HG03558 (cell line): ENCODE results near the gene PUS3.
A peak's percentile ranks its signal among the peaks of the same experiment; 100 is the strongest.
"Not testable (repeated sequence)": the region's sequence is repeated elsewhere in the genome, so short reads cannot be mapped to it uniquely, and the experiment has no call there.

Source experiments
- ATAC-seq: cut with Tn5 transposase; IDR thresholded peaks from one replicate; pipeline ENCODE4 v1.9.1; 2021; ENCODE audit warnings: moderate number of reproducible peaks; ENCODE audit not compliant: unreplicated experiment; ENCODE audit errors: extremely low read depth

The PUS3 gene

GRCh38 chr11:125923012-125923579, 20.1 kb upstream of the PUS3 start:
- no peak for ATAC-seq

GRCh38 chr11:125922156-125922555, 19.1 kb upstream of the PUS3 start:
- no peak for ATAC-seq

- ATAC-seq, result no peak
Observed at GRCh38 chr11:125921042-125921441, 18.0 kb upstream of the PUS3 start.

- no peak for ATAC-seq
Observed at GRCh38 chr11:125918140-125918840, 15.3 kb upstream of the PUS3 start.

GRCh38 chr11:125916683-125917347, 13.8 kb upstream of the PUS3 start:
- ATAC-seq, result no peak

GRCh38 chr11:125914601-125915000, 11.6 kb upstream of the PUS3 start:
- ATAC-seq, result not testable (repeated sequence)

- ATAC-seq, result no peak
Observed at GRCh38 chr11:125910226-125910849, 7.3 kb upstream of the PUS3 start.

- ATAC-seq, result no peak
Observed at GRCh38 chr11:125904678-125905077, 1.7 kb upstream of the PUS3 start.

GRCh38 chr11:125903711-125904659, 979 bp upstream of the PUS3 start, which contains the start of gene DDX25:
TSS of gene DDX25 (plus strand) at chr11:125904508. CDS start at chr11:125904518, 10 bp downstream.
- ATAC-seq, result no peak

GRCh38 chr11:125902277-125902926, 604 bp downstream of the PUS3 start:
- ATAC-seq, result no peak

- no peak for ATAC-seq
Observed at GRCh38 chr11:125901872-125902271, 1.1 kb downstream of the PUS3 start.

GRCh38 chr11:125892994-125893393, 10.0 kb downstream of the PUS3 start:
- ATAC-seq, result no peak

GRCh38 chr11:125892071-125892470, 10.9 kb downstream of the PUS3 start:
- ATAC-seq, result no peak

GRCh38 chr11:125890447-125891100, 12.4 kb downstream of the PUS3 start:
- no peak for ATAC-seq

- ATAC-seq, result peak; percentile 71
Observed at GRCh38 chr11:125887373-125888324, 15.4 kb downstream of the PUS3 start, which contains the start of gene HYLS1. TSS of gene HYLS1 (plus strand) at chr11:125887668. CDS start at chr11:125899369, 11,701 bp downstream.

GRCh38 chr11:125886997-125887372, 16.0 kb downstream of the PUS3 start:
- peak; percentile 2 for ATAC-seq

GRCh38 chr11:125883375-125883774, 19.6 kb downstream of the PUS3 start:
- ATAC-seq, result no peak

GRCh38 chr11:125881291-125881690, 21.7 kb downstream of the PUS3 start:
- no peak for ATAC-seq
